Measurements from ENCODE around the gene SCMH1. TPM values are rescaled to one million over a fixed set of nuclear protein-coding genes. Genes with fewer than 3 reads are reported as not detected.

The SCMH1 gene
- total and polyA plus RNA-seq, 10 donors = 8.6 to 40.5 (median 26.1) TPM

GRCh38 chr1:41281334-41281733, 39.2 kb upstream of the SCMH1 start:
- Histone ChIP-seq H3K4me1 (peaks cover 0 to 54% (median 12%) of the 10 kb centered on the region in 6 donors), H3K4me3 (no peak overlapping the region), H3K36me3 (no peaks in the 10 kb centered on the region), H3K27ac (no peak overlapping the region), H3K9me3 (no peaks in the 10 kb centered on the region), H3K27me3 (replicated peaks in 1 of 7) (peaks cover 0 to 32% (median 0%) of the 10 kb centered on the region in 7 donors)
- 55 to 68% (median 61%) methylated on average over 2 of the region's 2 CpGs for WGBS, 5 donors
- DNase-seq = no peak
- TF ChIP-seq CTCF (IDR thresholded peaks at IDR 0.05 in 8 of 11, conservative IDR thresholded peaks at IDR 0.05 in 3 of 11) (no peak), POLR2A (IDR thresholded peaks at IDR 0.05) (no peak), POLR2AphosphoS5 (IDR thresholded peaks at IDR 0.05) (no peak)
- intact Hi-C loops (cut with DNase I; ENCODE audit: low total_unique reads) = loop anchor here (5.0 kb wide), 1 partner anchor 136 kb away; no protein-coding TSS in a partner anchor

GRCh38 chr1:41280202-41281032, 38.3 kb upstream of the SCMH1 start:
- no peak overlapping the region for H3K4me3 ChIP-seq
- H3K27me3 ChIP-seq (replicated peaks in 1 of 7) = peaks cover 0 to 29% (median 0%) of the 10 kb centered on the region in 7 donors
- no peak for DNase-seq
- 82 to 90% (median 85%) methylated on average over 10 to 11 of the region's 11 CpGs for WGBS, 5 donors
- no peaks in the 10 kb centered on the region for H3K9me3 ChIP-seq
- no peak for TF ChIP-seq POLR2A (IDR thresholded peaks at IDR 0.05)
- H3K27ac ChIP-seq = no peak overlapping the region
- H3K4me1 ChIP-seq = peaks cover 0 to 45% (median 12%) of the 10 kb centered on the region in 6 donors
- no peaks in the 10 kb centered on the region for H3K36me3 ChIP-seq
- intact Hi-C loops (cut with DNase I; ENCODE audit: low total_unique reads) = loop anchor here (5.0 kb wide), 1 partner anchor 137 kb away; no protein-coding TSS in a partner anchor

- Histone ChIP-seq H3K27ac (no peak overlapping the region), H3K9me3 (no peaks in the 10 kb centered on the region), H3K4me1 (peaks cover 0 to 31% (median 7%) of the 10 kb centered on the region in 6 donors), H3K27me3 (replicated peaks in 1 of 7) (peaks cover 0 to 20% (median 0%) of the 10 kb centered on the region in 7 donors), H3K4me3 (no peak overlapping the region), H3K36me3 (no peaks in the 10 kb centered on the region)
- WGBS, 5 donors = 44 to 80% (median 49%) methylated on average over 3 of the region's 3 CpGs
- intact Hi-C loops (cut with DNase I; ENCODE audit: low total_unique reads) = no loop called here
- TF ChIP-seq POLR2A (IDR thresholded peaks at IDR 0.05) (no peak), CTCF (IDR thresholded peaks at IDR 0.05 in 8 of 11, conservative IDR thresholded peaks at IDR 0.05 in 3 of 11) (no peak), POLR2AphosphoS5 (IDR thresholded peaks at IDR 0.05) (no peak)
- DNase-seq = no peak
Observed at GRCh38 chr1:41278076-41278475, 36.0 kb upstream of the SCMH1 start.

GRCh38 chr1:41277371-41277975, 35.4 kb upstream of the SCMH1 start:
- WGBS, 5 donors = 76 to 81% (median 80%) methylated on average over 12 of the region's 12 CpGs
- no peaks in the 10 kb centered on the region for H3K9me3 ChIP-seq
- intact Hi-C loops (cut with DNase I; ENCODE audit: low total_unique reads) = no loop called here

More at GRCh38 chr1:41277371-41277975, 35.4 kb upstream of the SCMH1 start:
- DNase-seq = no peak
- Histone ChIP-seq H3K4me3 (no peak overlapping the region), H3K27ac (no peak overlapping the region), H3K27me3 (replicated peaks in 1 of 7) (peaks cover 0 to 14% (median 0%) of the 10 kb centered on the region in 7 donors), H3K4me1 (peaks cover 0 to 25% (median 4%) of the 10 kb centered on the region in 6 donors), H3K36me3 (no peaks in the 10 kb centered on the region)
- no peak for TF ChIP-seq CTCF (IDR thresholded peaks at IDR 0.05 in 8 of 11, conservative IDR thresholded peaks at IDR 0.05 in 3 of 11)
- TF ChIP-seq POLR2AphosphoS5 (IDR thresholded peaks at IDR 0.05) = no peak

Measured in spleen (tissue), 11 donors.